Left ventricle myocardium inferior (tissue), 1 donor: ENCODE results near the gene ARL5C. TPM values are rescaled to one million over a fixed set of nuclear protein-coding genes. Genes with fewer than 3 reads are reported as not detected.

ENCODE experiments used
- DNase-seq: peaks from one replicate; pipeline ENCODE4 v3.0.0-alpha.2; 2020
- H3K27ac ChIP-seq: fragments of 200-600 bp; replicated peaks from 2 replicates; pipeline ENCODE4 v1.8.0; 2021
- H3K27me3 ChIP-seq: fragments of 200-600 bp; 2 replicates; pipeline ENCODE4 v1.8.0; 2021; ENCODE audit warnings: low read depth
- H3K36me3 ChIP-seq: fragments of 200-600 bp; 2 replicates; pipeline ENCODE4 v1.8.0; 2021
- H3K4me1 ChIP-seq: fragments of 200-600 bp; 2 replicates; pipeline ENCODE4 v1.8.0; 2021
- H3K4me3 ChIP-seq: fragments of 200-600 bp; 2 replicates; pipeline ENCODE4 v1.8.0; 2021; ENCODE audit warnings: mild to moderate bottlenecking, moderate library complexity
- H3K9me3 ChIP-seq: fragments of 200-600 bp; replicated peaks from 2 replicates; pipeline ENCODE4 v1.8.0; 2021
- CTCF ChIP-seq: fragments of 200-600 bp; IDR thresholded peaks from 2 replicates; pipeline ENCODE4 v1.8.0; 2021; ENCODE audit warnings: antibody characterized with exemption, mild to moderate bottlenecking, borderline replicate concordance
- intact Hi-C: fragments of 100-400 bp; cut with micrococcal nuclease; formaldehyde crosslinking; loops from one replicate; pipeline ENCODE4 v1.11.0; 2022
- total RNA-seq: library from RNA; stranded (reverse); fragmentation: NEBNext Ultra II Directional; extraction: Animal tissue kit (Norgen Biotek cat#: 25700); gene quantifications from one replicate; pipeline ENCODE4 v1.2.1, GENCODE V29; 2021
- donor health status: DM: no; HTN: yes; CAD: no; lungs with severe emphysema.

Gene ARL5C
- total RNA-seq, 1 donor from 2014 or later: not detected

GRCh38 chr17:39139561-39139960 lies 26.4 kb downstream of the ARL5C start:
- Histone ChIP-seq H3K27me3 (no peaks in the 10 kb centered on the region), H3K4me3 (no peak overlapping the region), H3K4me1 (peaks cover 33% of the 10 kb centered on the region), H3K9me3 (peaks cover 6% of the 10 kb centered on the region), H3K27ac (peak overlapping the region; percentile 71), H3K36me3 (no peaks in the 10 kb centered on the region)
- DNase-seq: no peak
- intact Hi-C loops: no loop called here
- no peak for TF ChIP-seq CTCF

GRCh38 chr17:39139161-39139511 lies 26.8 kb downstream of the ARL5C start:
- no peaks in the 10 kb centered on the region for H3K27me3 ChIP-seq
- H3K27ac ChIP-seq: peak overlapping the region; percentile 71
- no peaks in the 10 kb centered on the region for H3K36me3 ChIP-seq
- H3K4me1 ChIP-seq: peaks cover 29% of the 10 kb centered on the region
- no peak overlapping the region for H3K4me3 ChIP-seq
- TF ChIP-seq CTCF: no peak
- DNase-seq: no peak
- peaks cover 6% of the 10 kb centered on the region for H3K9me3 ChIP-seq
- intact Hi-C loops: no loop called here

GRCh38 chr17:39138431-39139160 lies 27.4 kb downstream of the ARL5C start:
- Histone ChIP-seq H3K4me3 (no peak overlapping the region), H3K4me1 (peaks cover 23% of the 10 kb centered on the region), H3K27ac (peak overlapping the region; percentile 71), H3K9me3 (peaks cover 6% of the 10 kb centered on the region), H3K36me3 (no peaks in the 10 kb centered on the region), H3K27me3 (no peaks in the 10 kb centered on the region)
- intact Hi-C loops: no loop called here
- no peak for DNase-seq
- no peak for TF ChIP-seq CTCF

GRCh38 chr17:39134878-39135277 lies 31.1 kb downstream of the ARL5C start:
- DNase-seq: no peak
- Histone ChIP-seq H3K27me3 (no peaks in the 10 kb centered on the region), H3K36me3 (no peaks in the 10 kb centered on the region), H3K27ac (peak overlapping the region; percentile 46), H3K4me3 (no peak overlapping the region), H3K4me1 (peaks cover 27% of the 10 kb centered on the region), H3K9me3 (no peaks in the 10 kb centered on the region)
- TF ChIP-seq CTCF: no peak
- intact Hi-C loops: no loop called here

- Histone ChIP-seq H3K36me3 (no peaks in the 10 kb centered on the region), H3K4me3 (no peak overlapping the region), H3K4me1 (peaks cover 22% of the 10 kb centered on the region), H3K27me3 (peaks cover 4% of the 10 kb centered on the region), H3K9me3 (no peaks in the 10 kb centered on the region), H3K27ac (peak overlapping the region; percentile 66)
- intact Hi-C loops: no loop called here
- TF ChIP-seq CTCF: no peak
- DNase-seq: no peak
Measured at GRCh38 chr17:39132192-39132610, 33.8 kb downstream of the ARL5C start.
